ENCODE measurements around the gene RAB24. TPM values are rescaled to one million over a fixed set of nuclear protein-coding genes. Genes with fewer than 3 reads are reported as not detected.

Gene RAB24
- total and polyA plus RNA-seq, 3 donors from 2014 or later, result 19.2 to 29.4 (median 25.5) TPM

DNA sequence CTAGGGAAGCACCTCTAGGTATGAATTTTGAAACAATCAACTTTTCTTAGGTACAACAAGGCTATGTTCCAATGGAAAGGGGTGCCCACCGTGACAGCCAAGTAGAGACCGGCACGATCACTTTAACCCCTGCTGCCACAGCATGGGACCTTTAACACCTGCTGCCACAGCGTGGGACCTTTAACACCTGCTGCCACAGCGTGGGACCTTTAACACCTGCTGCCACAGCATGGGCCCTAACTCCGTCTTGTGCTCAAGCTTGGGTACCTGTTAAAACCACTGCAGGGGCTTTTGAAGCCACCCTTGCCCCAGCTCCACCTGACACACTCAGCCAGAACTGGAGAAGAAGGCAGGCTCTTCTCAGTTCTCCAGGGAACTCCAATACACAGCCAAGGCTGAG is 26.4 kb upstream of the RAB24 start:
- Histone ChIP-seq H3K4me1 (no peaks in the 10 kb centered on the region), H3K9me3 (no peaks in the 10 kb centered on the region), H3K27ac (no peak overlapping the region), H3K4me3 (no peak overlapping the region), H3K27me3 (no peaks in the 10 kb centered on the region), H3K36me3 (ENCODE audit: low read depth, missing control alignments) (no peaks in the 10 kb centered on the region)
- DNase-seq, result no peak
- intact Hi-C loops (cut with DNase I; ENCODE audit: low total_unique reads), result no loop called here
- WGBS, 2 donors, result 91 to 96% methylated on average over 6 of the region's 6 CpGs
- no peak for TF ChIP-seq POLR2A (IDR thresholded peaks at IDR 0.05)

GRCh38 chr5:177328545-177329231 is 25.2 kb upstream of the RAB24 start:
- no peaks in the 10 kb centered on the region for H3K36me3 ChIP-seq (ENCODE audit: low read depth, missing control alignments)
- H3K4me1 ChIP-seq, result no peaks in the 10 kb centered on the region
- H3K27me3 ChIP-seq, result no peaks in the 10 kb centered on the region
- no peak for DNase-seq
- intact Hi-C loops (cut with DNase I; ENCODE audit: low total_unique reads), result no loop called here
- 87 to 92% methylated on average over 19 of the region's 19 CpGs for WGBS, 2 donors
- H3K4me3 ChIP-seq, result no peak overlapping the region
- H3K27ac ChIP-seq, result no peak overlapping the region
- H3K9me3 ChIP-seq, result no peaks in the 10 kb centered on the region
- no peak for TF ChIP-seq POLR2A (IDR thresholded peaks at IDR 0.05)
- TF ChIP-seq, protein P1, sequence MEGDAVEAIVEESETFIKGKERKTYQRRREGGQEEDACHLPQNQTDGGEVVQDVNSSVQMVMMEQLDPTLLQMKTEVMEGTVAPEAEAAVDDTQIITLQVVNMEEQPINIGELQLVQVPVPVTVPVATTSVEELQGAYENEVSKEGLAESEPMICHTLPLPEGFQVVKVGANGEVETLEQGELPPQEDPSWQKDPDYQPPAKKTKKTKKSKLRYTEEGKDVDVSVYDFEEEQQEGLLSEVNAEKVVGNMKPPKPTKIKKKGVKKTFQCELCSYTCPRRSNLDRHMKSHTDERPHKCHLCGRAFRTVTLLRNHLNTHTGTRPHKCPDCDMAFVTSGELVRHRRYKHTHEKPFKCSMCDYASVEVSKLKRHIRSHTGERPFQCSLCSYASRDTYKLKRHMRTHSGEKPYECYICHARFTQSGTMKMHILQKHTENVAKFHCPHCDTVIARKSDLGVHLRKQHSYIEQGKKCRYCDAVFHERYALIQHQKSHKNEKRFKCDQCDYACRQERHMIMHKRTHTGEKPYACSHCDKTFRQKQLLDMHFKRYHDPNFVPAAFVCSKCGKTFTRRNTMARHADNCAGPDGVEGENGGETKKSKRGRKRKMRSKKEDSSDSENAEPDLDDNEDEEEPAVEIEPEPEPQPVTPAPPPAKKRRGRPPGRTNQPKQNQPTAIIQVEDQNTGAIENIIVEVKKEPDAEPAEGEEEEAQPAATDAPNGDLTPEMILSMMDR (IDR thresholded peaks at IDR 0.05), result no peak

GRCh38 chr5:177327539-177328522 is 24.3 kb upstream of the RAB24 start:
- Histone ChIP-seq H3K27ac (no peak overlapping the region), H3K4me3 (no peak overlapping the region), H3K9me3 (no peaks in the 10 kb centered on the region), H3K36me3 (ENCODE audit: low read depth, missing control alignments) (no peaks in the 10 kb centered on the region), H3K27me3 (no peaks in the 10 kb centered on the region), H3K4me1 (no peaks in the 10 kb centered on the region)
- WGBS, 2 donors, result 70 to 84% methylated on average over 21 to 24 of the region's 28 CpGs
- no peak for DNase-seq
- TF ChIP-seq, protein P1 (IDR thresholded peaks at IDR 0.05), result no peak
- TF ChIP-seq POLR2A (IDR thresholded peaks at IDR 0.05), result no peak
- intact Hi-C loops (cut with DNase I; ENCODE audit: low total_unique reads), result no loop called here

DNA sequence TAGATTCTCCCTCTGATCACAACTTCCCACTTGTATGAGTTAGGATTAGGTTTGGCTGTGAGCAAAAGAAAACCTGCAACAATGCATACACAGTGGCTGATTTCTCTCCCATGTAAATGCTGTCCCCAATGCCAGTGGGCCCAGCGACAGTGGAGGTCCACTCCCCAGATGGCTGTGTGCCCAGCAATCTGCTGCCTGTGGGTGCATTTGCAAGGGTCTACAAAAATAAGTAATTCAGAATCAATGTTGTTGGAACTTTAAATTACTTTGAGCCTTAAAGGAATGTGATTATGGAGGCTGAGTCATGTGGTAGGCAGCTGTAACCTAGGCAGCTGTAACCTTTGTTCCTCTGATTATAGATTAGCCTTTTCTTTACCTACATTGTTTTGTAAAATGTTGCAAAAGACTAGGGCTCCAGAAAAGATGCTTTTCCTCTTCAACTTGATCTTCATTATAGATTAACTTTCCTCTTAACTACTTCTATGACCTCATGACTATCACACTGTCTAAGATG is 22.4 kb upstream of the RAB24 start:
- DNase-seq, result no peak
- intact Hi-C loops (cut with DNase I; ENCODE audit: low total_unique reads), result no loop called here
- TF ChIP-seq POLR2A (IDR thresholded peaks at IDR 0.05), result no peak
- TF ChIP-seq, protein P1 (IDR thresholded peaks at IDR 0.05), result no peak
- no peaks in the 10 kb centered on the region for H3K36me3 ChIP-seq (ENCODE audit: low read depth, missing control alignments)
- WGBS, 2 donors, result 81 to 93% methylated on average over 1 of the region's 1 CpG
- H3K27ac ChIP-seq, result no peak overlapping the region
- H3K4me3 ChIP-seq, result no peak overlapping the region
- no peaks in the 10 kb centered on the region for H3K4me1 ChIP-seq
- no peaks in the 10 kb centered on the region for H3K9me3 ChIP-seq
- H3K27me3 ChIP-seq, result no peaks in the 10 kb centered on the region

DNA sequence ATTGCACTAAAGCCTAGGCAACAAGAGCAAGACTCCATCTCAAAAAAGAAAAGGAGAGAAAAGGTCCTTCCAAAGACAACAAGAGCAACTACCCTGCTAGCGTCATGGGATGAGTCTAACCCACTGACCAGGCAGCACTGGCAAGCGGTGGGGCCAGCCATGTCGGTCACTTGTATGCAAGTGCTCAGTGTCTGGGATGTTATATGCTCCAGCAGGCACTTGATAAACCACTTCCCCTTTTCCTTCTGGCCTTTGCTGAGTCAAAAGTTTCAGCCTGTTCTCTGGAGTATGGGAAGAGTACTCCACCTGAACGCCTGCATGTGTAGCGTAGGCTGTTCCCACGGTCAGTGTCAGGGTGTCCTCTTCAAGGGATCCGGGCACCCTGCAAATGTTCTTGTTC is 17.4 kb upstream of the RAB24 start:
- Histone ChIP-seq H3K27ac (no peak overlapping the region), H3K4me3 (no peak overlapping the region), H3K9me3 (no peaks in the 10 kb centered on the region), H3K4me1 (no peaks in the 10 kb centered on the region), H3K27me3 (no peaks in the 10 kb centered on the region), H3K36me3 (ENCODE audit: low read depth, missing control alignments) (no peaks in the 10 kb centered on the region)
- WGBS, 2 donors, result 92 to 93% methylated on average over 7 of the region's 7 CpGs
- no peak for TF ChIP-seq POLR2A (IDR thresholded peaks at IDR 0.05)
- TF ChIP-seq, protein P1 (IDR thresholded peaks at IDR 0.05), result no peak
- DNase-seq, result no peak
- intact Hi-C loops (cut with DNase I; ENCODE audit: low total_unique reads), result no loop called here
